Measurements from ENCODE around the gene S100A10. TPM values are rescaled to one million over a fixed set of nuclear protein-coding genes. Genes with fewer than 3 reads are reported as not detected.

S100A10 gene
- total and polyA plus RNA-seq, 4 donors, result 7.0 to 99.5 (median 35.4) TPM

- TF ChIP-seq EGR1 (IDR thresholded peaks at IDR 0.05; ENCODE audit: low read depth in 2 of 2) (no peak), ZBTB33 (IDR thresholded peaks at IDR 0.05) (no peak), ATF3 (IDR thresholded peaks at IDR 0.05) (no peak), HNF4G (IDR thresholded peaks at IDR 0.05) (no peak), HNF4A (conservative IDR thresholded peaks at IDR 0.05) (no peak)
- Histone ChIP-seq H3K9me3 (ENCODE audit: control insufficient read depth in 4 of 4, low read length in 3 of 4) (no peaks in the 10 kb centered on the region), H3K27ac (ENCODE audit: low read depth in 1 of 2, low read length in 2 of 2) (no peak overlapping the region), H3K36me3 (ENCODE audit: control insufficient read depth in 4 of 4, insufficient read depth in 3 of 4, low read depth in 1 of 4, low read length in 3 of 4) (no peaks in the 10 kb centered on the region), H3K27me3 (ENCODE audit: control insufficient read depth in 4 of 4, insufficient read depth in 4 of 4, low read length in 3 of 4) (peaks cover 0 to 3% (median under 1%) of the 10 kb centered on the region in 4 donors), H3K4me1 (ENCODE audit: control insufficient read depth in 4 of 4, insufficient read depth in 4 of 4, low read length in 3 of 4) (peaks cover 3 to 8% (median 6%) of the 10 kb centered on the region in 4 donors), H3K4me3 (ENCODE audit: low read depth in 1 of 3, low read length in 3 of 3) (no peak overlapping the region), H3K9ac (ENCODE audit: low read depth in 1 of 2, low read length in 2 of 2) (no peak overlapping the region)
- WGBS, result 53% methylated on average over 1 of the region's 1 CpG
- no peak for DNase-seq (ENCODE audit: low spot score)
These were observed 46.2 kb upstream of the S100A10 start for GRCh38 chr1:152039886-152040285.

GRCh38 chr1:152039461-152039860 lies 45.8 kb upstream of the S100A10 start:
- H3K4me3 ChIP-seq (ENCODE audit: low read depth in 1 of 3, low read length in 3 of 3), result no peak overlapping the region

More at GRCh38 chr1:152039461-152039860, 45.8 kb upstream of the S100A10 start:
- Histone ChIP-seq H3K4me1 (ENCODE audit: control insufficient read depth in 4 of 4, insufficient read depth in 4 of 4, low read length in 3 of 4) (peaks cover 3 to 10% (median 6%) of the 10 kb centered on the region in 4 donors), H3K36me3 (ENCODE audit: control insufficient read depth in 4 of 4, insufficient read depth in 3 of 4, low read depth in 1 of 4, low read length in 3 of 4) (no peaks in the 10 kb centered on the region), H3K27me3 (ENCODE audit: control insufficient read depth in 4 of 4, insufficient read depth in 4 of 4, low read length in 3 of 4) (peaks cover 0 to 3% (median under 1%) of the 10 kb centered on the region in 4 donors), H3K9ac (ENCODE audit: low read depth in 1 of 2, low read length in 2 of 2) (no peak overlapping the region), H3K9me3 (ENCODE audit: control insufficient read depth in 4 of 4, low read length in 3 of 4) (no peaks in the 10 kb centered on the region), H3K27ac (ENCODE audit: low read depth in 1 of 2, low read length in 2 of 2) (no peak overlapping the region)
- DNase-seq (ENCODE audit: low spot score), result no peak
- 93% methylated on average over 1 of the region's 1 CpG for WGBS
- TF ChIP-seq GABPA (IDR thresholded peaks at IDR 0.05 in 1 of 2, conservative IDR thresholded peaks at IDR 0.05 in 1 of 2), result no peak
- no peak for TF ChIP-seq TAF1 (conservative IDR thresholded peaks at IDR 0.05)
- no peak for TF ChIP-seq RAD21 (IDR thresholded peaks at IDR 0.05)
- no peak for TF ChIP-seq MAX (IDR thresholded peaks at IDR 0.05)
- TF ChIP-seq ATF3 (IDR thresholded peaks at IDR 0.05), result no peak
- TF ChIP-seq HNF4A (conservative IDR thresholded peaks at IDR 0.05), result no peak
- no peak for TF ChIP-seq REST (IDR thresholded peaks at IDR 0.05)
- no peak for TF ChIP-seq CTCF (IDR thresholded peaks at IDR 0.05; ENCODE audit: low read depth, low read length, missing input control)
- TF ChIP-seq HNF4G (IDR thresholded peaks at IDR 0.05), result no peak
- no peak for TF ChIP-seq JUND (IDR thresholded peaks at IDR 0.05)
- no peak for TF ChIP-seq NR2F2 (IDR thresholded peaks at IDR 0.05)
- TF ChIP-seq RXRA (IDR thresholded peaks at IDR 0.05), result no peak
- no peak for TF ChIP-seq EGR1 (IDR thresholded peaks at IDR 0.05; ENCODE audit: low read depth in 2 of 2)
- no peak for TF ChIP-seq SP1 (IDR thresholded peaks at IDR 0.05)
- TF ChIP-seq FOXA2 (IDR thresholded peaks at IDR 0.05), result no peak
- TF ChIP-seq ZBTB33 (IDR thresholded peaks at IDR 0.05), result no peak
- no peak for TF ChIP-seq FOXA1 (IDR thresholded peaks at IDR 0.05)
